Stimulated activated naive CD8-positive, alpha-beta T cell treated with anti-CD3 and anti-CD28 coated beads, Interleukin-15, amount 100 ng/mL, for 72 hours (primary cell): ENCODE measurements around the gene DYSF.

Experiments
- ATAC-seq: fragments of 150-1000 bp; cut with Tn5 transposase; 2 replicates; pipeline ENCODE4 v1.10.0; 2021; ENCODE audit warnings: mild to moderate bottlenecking, moderate library complexity
- DNase-seq, 2 donors: peaks; one replicate each; pipeline ENCODE4 v3.0.0; 2021 to 2022
- H3K27ac Mint-ChIP-seq, 2 donors: one replicate each; pipeline ENCODE4 v1.8.0; 2022; ENCODE audit warnings: mild to moderate bottlenecking in 2 of 2, mixed read lengths in 2 of 2, moderate library complexity in 2 of 2
- H3K27me3 Mint-ChIP-seq: one replicate; pipeline ENCODE4 v1.8.0; 2022; ENCODE audit warnings: mixed read lengths
- H3K4me1 Mint-ChIP-seq: one replicate; pipeline ENCODE4 v1.8.0; 2022; ENCODE audit warnings: mild to moderate bottlenecking, mixed read lengths
- H3K4me3 Mint-ChIP-seq, 2 donors: one replicate each; pipeline ENCODE4 v1.8.0; 2022; ENCODE audit warnings: mild to moderate bottlenecking in 2 of 2, mixed read lengths in 2 of 2, moderate library complexity in 1 of 2
- H3K9me3 Mint-ChIP-seq, 2 donors: one replicate each; pipeline ENCODE4 v1.8.0; 2022; ENCODE audit warnings: mixed read lengths in 2 of 2

DYSF gene

GRCh38 chr2:71462641-71463341 lies 9.4 kb downstream of the DYSF start:
- no peak for ATAC-seq
- Mint-ChIP-seq H3K27me3 (peaks cover 19% of the 10 kb centered on the region), H3K4me3 (no peak overlapping the region), H3K9me3 (no peaks in the 10 kb centered on the region), H3K4me1 (peaks cover 10% of the 10 kb centered on the region), H3K27ac (no peak overlapping the region)
- DNase-seq, result no peak

GRCh38 chr2:71463342-71463654 lies 9.9 kb downstream of the DYSF start:
- H3K4me3 Mint-ChIP-seq, result no peak overlapping the region
- H3K27ac Mint-ChIP-seq, result no peak overlapping the region
- peaks cover 10% of the 10 kb centered on the region for H3K4me1 Mint-ChIP-seq
- ATAC-seq (no peak), DNase-seq (no peak)
- H3K27me3 Mint-ChIP-seq, result peaks cover 23% of the 10 kb centered on the region
- H3K9me3 Mint-ChIP-seq, result no peaks in the 10 kb centered on the region

GRCh38 chr2:71464389-71464788 lies 11.0 kb downstream of the DYSF start:
- no peak overlapping the region for H3K4me3 Mint-ChIP-seq
- H3K27me3 Mint-ChIP-seq, result peaks cover 29% of the 10 kb centered on the region
- DNase-seq (no peak), ATAC-seq (no peak)
- no peak overlapping the region for H3K27ac Mint-ChIP-seq
- no peaks in the 10 kb centered on the region for H3K9me3 Mint-ChIP-seq
- peaks cover 10% of the 10 kb centered on the region for H3K4me1 Mint-ChIP-seq

- H3K4me1 Mint-ChIP-seq, result peaks cover 10% of the 10 kb centered on the region
- ATAC-seq (no peak), DNase-seq (no peak)
- H3K4me3 Mint-ChIP-seq, result no peak overlapping the region
- H3K9me3 Mint-ChIP-seq, result no peaks in the 10 kb centered on the region
- no peak overlapping the region for H3K27ac Mint-ChIP-seq
- peaks cover 39% of the 10 kb centered on the region for H3K27me3 Mint-ChIP-seq
Observed at GRCh38 chr2:71465356-71465755, 12.0 kb downstream of the DYSF start.

GRCh38 chr2:71465961-71466300 lies 12.6 kb downstream of the DYSF start:
- H3K4me1 Mint-ChIP-seq, result peaks cover 10% of the 10 kb centered on the region
- DNase-seq (no peak), ATAC-seq (no peak)
- peaks cover 44% of the 10 kb centered on the region for H3K27me3 Mint-ChIP-seq
- H3K9me3 Mint-ChIP-seq, result no peaks in the 10 kb centered on the region
- H3K27ac Mint-ChIP-seq, result no peak overlapping the region
- no peak overlapping the region for H3K4me3 Mint-ChIP-seq

GRCh38 chr2:71466301-71467179 lies 13.2 kb downstream of the DYSF start:
- H3K4me1 Mint-ChIP-seq, result peaks cover 10% of the 10 kb centered on the region
- H3K27ac Mint-ChIP-seq, result peak overlapping the region in 1 of 2 donors; percentile 28
- H3K4me3 Mint-ChIP-seq, result peak overlapping the region; percentile 74 to 83
- peaks cover 46% of the 10 kb centered on the region for H3K27me3 Mint-ChIP-seq
- no peaks in the 10 kb centered on the region for H3K9me3 Mint-ChIP-seq
- ATAC-seq, result peak; percentile 70
- DNase-seq, result peak in 1 of 2 donors; percentile 24

GRCh38 chr2:71467180-71467815 lies 13.9 kb downstream of the DYSF start:
- Mint-ChIP-seq H3K4me1 (peaks cover 10% of the 10 kb centered on the region), H3K27me3 (peaks cover 46% of the 10 kb centered on the region), H3K9me3 (no peaks in the 10 kb centered on the region), H3K27ac (peak overlapping the region in 1 of 2 donors; percentile 28), H3K4me3 (peak overlapping the region; percentile 74 to 83)
- DNase-seq (no peak), ATAC-seq (peak; percentile 32)

GRCh38 chr2:71468279-71469015 lies 15.1 kb downstream of the DYSF start:
- Mint-ChIP-seq H3K9me3 (no peaks in the 10 kb centered on the region), H3K27me3 (peaks cover 58% of the 10 kb centered on the region), H3K4me3 (no peak overlapping the region), H3K4me1 (peaks cover 10% of the 10 kb centered on the region), H3K27ac (no peak overlapping the region)
- DNase-seq (no peak), ATAC-seq (no peak)

GRCh38 chr2:71469403-71470398 lies 16.3 kb downstream of the DYSF start:
- Mint-ChIP-seq H3K27ac (no peak overlapping the region), H3K9me3 (no peaks in the 10 kb centered on the region), H3K27me3 (peaks cover 62% of the 10 kb centered on the region), H3K4me1 (peaks cover 10% of the 10 kb centered on the region), H3K4me3 (no peak overlapping the region)
- DNase-seq, result no peak
- no peak for ATAC-seq

GRCh38 chr2:71471276-71471675 lies 17.9 kb downstream of the DYSF start:
- Mint-ChIP-seq H3K27ac (no peak overlapping the region), H3K27me3 (peaks cover 62% of the 10 kb centered on the region), H3K4me3 (no peak overlapping the region), H3K4me1 (peaks cover 10% of the 10 kb centered on the region), H3K9me3 (no peaks in the 10 kb centered on the region)
- DNase-seq (no peak), ATAC-seq (peak; percentile 66)

- DNase-seq (no peak), ATAC-seq (no peak)
- Mint-ChIP-seq H3K4me3 (no peak overlapping the region), H3K4me1 (peaks cover 6% of the 10 kb centered on the region), H3K27ac (no peak overlapping the region), H3K9me3 (no peaks in the 10 kb centered on the region), H3K27me3 (peaks cover 57% of the 10 kb centered on the region)
Observed at GRCh38 chr2:71472019-71472418, 18.7 kb downstream of the DYSF start.

- Mint-ChIP-seq H3K9me3 (no peaks in the 10 kb centered on the region), H3K27ac (no peak overlapping the region), H3K27me3 (peaks cover 42% of the 10 kb centered on the region), H3K4me3 (no peak overlapping the region), H3K4me1 (no peaks in the 10 kb centered on the region)
- no peak for DNase-seq
- ATAC-seq, result no peak
Observed at GRCh38 chr2:71473346-71474031, 20.1 kb downstream of the DYSF start.

- Mint-ChIP-seq H3K27me3 (peaks cover 35% of the 10 kb centered on the region), H3K9me3 (no peaks in the 10 kb centered on the region), H3K27ac (no peak overlapping the region), H3K4me1 (no peaks in the 10 kb centered on the region), H3K4me3 (no peak overlapping the region)
- no peak for ATAC-seq
- no peak for DNase-seq
Observed at GRCh38 chr2:71474116-71474743, 20.9 kb downstream of the DYSF start.
